Stimulated activated CD8-positive, alpha-beta memory T cell treated with anti-CD3 and anti-CD28 coated beads, Interleukin-4, amount 100 ng/mL, for 48 hours (primary cell): ENCODE data around the gene GNG4.
"Not testable (repeated sequence)": the region's sequence is repeated elsewhere in the genome, so short reads cannot be mapped to it uniquely, and the experiment has no call there.

Experiments used
- DNase-seq: peaks from one replicate; pipeline ENCODE4 v3.0.0-alpha.2; 2020

Gene GNG4

GRCh38 chr1:235579891-235580290, 69.7 kb downstream of the GNG4 start:
- no peak for DNase-seq

GRCh38 chr1:235575597-235575996, 74.0 kb downstream of the GNG4 start:
- no peak for DNase-seq

GRCh38 chr1:235573880-235574279, 75.7 kb downstream of the GNG4 start:
- DNase-seq, result no peak

- not testable (repeated sequence) for DNase-seq
These were observed 76.6 kb downstream of the GNG4 start for GRCh38 chr1:235572971-235573370.

- no peak for DNase-seq
These were observed 78.1 kb downstream of the GNG4 start for GRCh38 chr1:235571482-235571881.

GRCh38 chr1:235567812-235568503, 81.6 kb downstream of the GNG4 start:
- DNase-seq, result no peak

GRCh38 chr1:235566084-235566483, 83.5 kb downstream of the GNG4 start:
- no peak for DNase-seq

GRCh38 chr1:235563513-235564061, 86.0 kb downstream of the GNG4 start:
- no peak for DNase-seq

- DNase-seq, result no peak
These were observed 87.0 kb downstream of the GNG4 start for GRCh38 chr1:235562589-235562988.

GRCh38 chr1:235558621-235559169, 90.9 kb downstream of the GNG4 start:
- DNase-seq, result no peak

- DNase-seq, result peak; percentile 52
These were observed 92.1 kb downstream of the GNG4 start for GRCh38 chr1:235557495-235557894.

GRCh38 chr1:235556807-235557206, 92.8 kb downstream of the GNG4 start:
- DNase-seq, result no peak

- no peak for DNase-seq
These were observed 96.5 kb downstream of the GNG4 start for GRCh38 chr1:235553112-235553551.

- DNase-seq, result no peak
These were observed 97.4 kb downstream of the GNG4 start for GRCh38 chr1:235552146-235552716.

GRCh38 chr1:235549351-235550139, 100.0 kb downstream of the GNG4 start:
- DNase-seq, result no peak

GRCh38 chr1:235546369-235547155, 103.0 kb downstream of the GNG4 start:
- DNase-seq, result not testable (repeated sequence)

GRCh38 chr1:235545292-235545930, 104.2 kb downstream of the GNG4 start:
- no peak for DNase-seq

GRCh38 chr1:235542845-235543244, 106.7 kb downstream of the GNG4 start:
- DNase-seq, result not testable (repeated sequence)

- DNase-seq, result no peak
These were observed 116.0 kb downstream of the GNG4 start for GRCh38 chr1:235533476-235534168.

GRCh38 chr1:235532360-235532759, 117.2 kb downstream of the GNG4 start:
- no peak for DNase-seq

GRCh38 chr1:235527196-235527814, 122.3 kb downstream of the GNG4 start:
- DNase-seq, result no peak
